ENCODE data around the gene TLR6.

TLR6 gene

DNA sequence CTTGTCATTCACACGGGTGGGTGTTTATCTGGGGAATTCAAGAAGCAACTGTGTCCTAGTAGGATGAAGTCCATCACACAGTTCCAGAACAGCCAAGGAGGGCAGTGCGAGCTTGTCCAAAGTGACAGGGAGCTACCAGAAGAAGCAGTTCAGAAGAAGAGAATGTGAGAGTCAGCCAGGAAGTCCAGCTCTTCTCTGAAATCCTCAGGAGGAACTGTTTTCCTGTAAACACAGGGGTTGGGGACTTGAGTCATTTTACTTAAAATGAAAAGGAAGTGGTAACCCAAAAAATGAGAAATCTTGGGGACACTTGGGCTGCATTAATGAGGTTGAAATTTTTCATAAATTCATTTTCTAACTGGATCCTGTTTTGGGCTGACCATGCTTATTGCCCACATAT lies 65.6 kb downstream of the TLR6 start:
- TF ChIP-seq, protein P1, sequence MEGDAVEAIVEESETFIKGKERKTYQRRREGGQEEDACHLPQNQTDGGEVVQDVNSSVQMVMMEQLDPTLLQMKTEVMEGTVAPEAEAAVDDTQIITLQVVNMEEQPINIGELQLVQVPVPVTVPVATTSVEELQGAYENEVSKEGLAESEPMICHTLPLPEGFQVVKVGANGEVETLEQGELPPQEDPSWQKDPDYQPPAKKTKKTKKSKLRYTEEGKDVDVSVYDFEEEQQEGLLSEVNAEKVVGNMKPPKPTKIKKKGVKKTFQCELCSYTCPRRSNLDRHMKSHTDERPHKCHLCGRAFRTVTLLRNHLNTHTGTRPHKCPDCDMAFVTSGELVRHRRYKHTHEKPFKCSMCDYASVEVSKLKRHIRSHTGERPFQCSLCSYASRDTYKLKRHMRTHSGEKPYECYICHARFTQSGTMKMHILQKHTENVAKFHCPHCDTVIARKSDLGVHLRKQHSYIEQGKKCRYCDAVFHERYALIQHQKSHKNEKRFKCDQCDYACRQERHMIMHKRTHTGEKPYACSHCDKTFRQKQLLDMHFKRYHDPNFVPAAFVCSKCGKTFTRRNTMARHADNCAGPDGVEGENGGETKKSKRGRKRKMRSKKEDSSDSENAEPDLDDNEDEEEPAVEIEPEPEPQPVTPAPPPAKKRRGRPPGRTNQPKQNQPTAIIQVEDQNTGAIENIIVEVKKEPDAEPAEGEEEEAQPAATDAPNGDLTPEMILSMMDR (conservative IDR thresholded peaks at IDR 0.05; ENCODE audit: low read length), result no peak
- no peak for DNase-seq (ENCODE audit: low read depth)
- H3K4me3 ChIP-seq (ENCODE audit: low read length), result no peak overlapping the region

DNA sequence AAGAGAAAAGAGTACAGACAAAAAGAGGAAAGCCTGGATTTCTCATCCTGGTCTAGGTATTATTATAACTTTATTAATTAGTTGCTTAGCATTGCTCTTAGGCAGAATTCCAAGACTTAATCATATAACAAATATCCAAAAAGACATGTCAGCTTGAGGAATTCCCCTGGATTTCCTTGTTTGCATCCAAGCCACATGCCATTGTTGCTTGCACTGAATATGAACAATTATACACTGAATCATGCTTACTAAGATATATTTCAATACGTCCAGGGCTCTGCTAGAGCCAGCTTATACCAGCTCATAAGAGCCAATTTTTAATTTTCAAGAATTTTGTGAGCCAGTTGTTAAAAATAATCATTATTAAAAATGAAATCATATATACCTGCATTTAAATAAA lies 68.3 kb downstream of the TLR6 start:
- no peak for DNase-seq (ENCODE audit: low read depth)
- no peak overlapping the region for H3K4me3 ChIP-seq (ENCODE audit: low read length)
- TF ChIP-seq, protein P1 (conservative IDR thresholded peaks at IDR 0.05; ENCODE audit: low read length), result no peak

DNA sequence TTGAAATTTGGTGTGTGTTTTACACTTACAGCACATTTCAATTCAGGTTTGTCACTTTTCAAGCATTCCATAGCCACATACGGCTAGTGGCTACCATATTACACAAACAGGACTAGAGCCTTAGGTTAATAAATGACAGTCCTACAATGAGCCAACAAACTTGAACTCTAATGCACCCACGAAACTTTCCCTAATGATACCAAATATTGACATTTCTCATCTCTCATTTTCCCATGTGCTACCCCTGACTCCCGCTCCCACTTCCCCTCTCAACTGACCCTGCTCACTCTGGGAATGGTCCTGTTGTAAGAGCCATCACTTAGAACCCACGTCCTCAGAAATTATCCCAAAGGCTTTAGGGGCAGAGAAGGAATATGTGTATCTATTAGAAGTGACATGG lies 68.9 kb downstream of the TLR6 start:
- DNase-seq (ENCODE audit: low read depth), result no peak
- TF ChIP-seq, protein P1 (conservative IDR thresholded peaks at IDR 0.05; ENCODE audit: low read length), result no peak
- H3K4me3 ChIP-seq (ENCODE audit: low read length), result no peak overlapping the region

DNA sequence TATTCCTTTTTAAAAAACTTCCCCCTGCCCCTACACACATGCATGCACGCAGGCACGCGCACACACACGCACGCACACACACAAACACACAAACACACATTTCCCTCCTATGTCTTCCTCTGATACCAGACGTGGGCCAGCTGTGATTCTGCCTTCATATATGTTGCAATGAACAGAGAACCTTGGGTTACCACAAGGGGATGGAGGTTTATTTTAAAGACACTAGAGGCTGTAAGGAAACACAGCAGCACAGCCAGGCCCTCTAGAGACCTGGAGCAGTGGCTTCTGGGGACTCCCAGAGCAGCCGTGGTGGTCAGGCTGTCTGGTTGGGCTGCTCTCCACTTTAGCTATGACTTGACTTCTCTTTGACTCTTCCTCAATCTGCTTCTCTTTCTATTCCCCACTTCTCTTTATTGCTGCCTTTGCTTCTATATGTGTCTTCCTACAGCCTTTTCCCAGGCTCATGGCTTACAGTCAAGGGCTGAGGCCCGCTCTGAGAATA lies 70.7 kb downstream of the TLR6 start:
- TF ChIP-seq, protein P1 (conservative IDR thresholded peaks at IDR 0.05; ENCODE audit: low read length), result no peak

DNA sequence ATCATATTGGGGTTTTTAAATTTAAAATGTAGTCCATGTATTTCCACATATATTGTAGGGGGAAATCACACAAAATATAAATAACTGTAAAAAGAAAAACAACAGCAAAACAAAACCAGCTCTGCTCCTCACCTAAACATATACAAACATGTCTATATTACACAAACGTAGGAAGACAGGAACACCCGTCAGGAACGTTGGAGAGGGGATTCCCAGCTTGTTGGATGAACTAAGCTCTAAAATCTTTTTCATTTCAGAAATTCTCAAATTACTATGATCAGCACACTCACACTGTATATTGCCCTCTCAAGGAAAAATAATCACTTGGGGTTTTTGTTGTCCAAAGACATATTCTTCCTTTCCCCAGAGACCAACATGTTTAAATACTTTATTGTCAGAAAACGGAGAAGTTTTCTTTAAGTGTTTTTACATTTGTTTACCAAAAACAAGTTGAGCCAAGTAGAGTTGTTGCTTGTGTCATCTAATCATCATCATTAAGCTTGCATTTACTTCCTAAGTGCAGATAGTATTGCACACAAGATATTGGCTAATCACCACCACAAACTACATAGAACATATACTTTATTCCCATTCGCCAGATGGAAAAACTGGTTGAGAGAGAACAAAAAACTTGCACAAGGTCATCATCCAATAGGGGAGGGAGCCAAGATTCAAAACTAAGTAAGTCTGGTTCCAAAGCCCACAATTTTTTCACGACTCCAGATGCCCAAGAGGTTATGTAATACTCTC lies 71.4 kb downstream of the TLR6 start:
- no peak for DNase-seq (ENCODE audit: low read depth)
- H3K4me3 ChIP-seq (ENCODE audit: low read length), result no peak overlapping the region
- TF ChIP-seq, protein P1 (conservative IDR thresholded peaks at IDR 0.05; ENCODE audit: low read length), result no peak

More for the DNA sequence above, 70.7 kb downstream of the TLR6 start:
- DNase-seq (ENCODE audit: low read depth), result no peak
- no peak overlapping the region for H3K4me3 ChIP-seq (ENCODE audit: low read length)

DNA sequence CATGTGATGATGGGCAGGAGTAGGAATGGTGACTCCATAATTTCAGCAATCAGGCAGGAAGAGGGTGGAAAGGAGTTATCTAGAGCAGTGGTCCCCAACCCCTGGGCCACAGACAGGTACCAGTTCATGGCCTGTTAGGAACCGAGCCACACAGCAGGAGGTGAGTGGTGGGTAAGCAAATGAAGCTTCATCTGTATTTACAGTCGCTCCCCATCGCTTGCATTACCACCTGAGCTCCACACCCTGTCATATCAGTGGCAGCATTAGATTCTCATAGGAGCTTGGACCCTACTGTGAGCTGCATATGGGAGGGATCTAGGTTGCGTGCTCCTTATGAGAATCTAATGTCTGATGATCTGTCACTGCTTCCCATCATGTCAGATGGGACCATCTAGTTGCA lies 72.5 kb downstream of the TLR6 start:
- DNase-seq (ENCODE audit: low read depth), result no peak
- no peak overlapping the region for H3K4me3 ChIP-seq (ENCODE audit: low read length)
- TF ChIP-seq, protein P1 (conservative IDR thresholded peaks at IDR 0.05; ENCODE audit: low read length), result no peak

DNA sequence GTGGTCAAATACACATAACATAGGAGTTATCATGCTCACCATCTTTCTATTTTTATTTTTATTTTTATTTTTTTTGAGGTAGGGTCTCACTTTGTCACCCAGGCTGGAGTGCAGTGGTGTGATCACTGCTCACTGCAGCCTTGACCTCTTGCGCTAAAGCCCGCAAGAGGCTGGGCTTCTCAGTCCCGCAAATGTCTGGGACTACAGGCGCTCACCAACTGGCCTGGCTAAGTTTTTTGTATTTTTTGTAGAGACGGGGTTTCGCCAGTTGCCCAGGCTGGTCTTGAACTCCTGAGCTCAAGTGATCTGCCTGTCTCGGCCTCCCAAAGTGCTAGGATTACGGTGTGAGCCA lies 73.5 kb downstream of the TLR6 start:
- H3K4me3 ChIP-seq (ENCODE audit: low read length), result no peak overlapping the region
- TF ChIP-seq, protein P1 (conservative IDR thresholded peaks at IDR 0.05; ENCODE audit: low read length), result no peak
- DNase-seq (ENCODE audit: low read depth), result no peak
